GM20000 (cell line): ENCODE results near the gene C5orf46.

Experiments
- DNase-seq: peaks from one replicate; pipeline ENCODE4 v3.0.0; 2012; ENCODE audit warnings: low spot score
- CTCF ChIP-seq: IDR thresholded peaks from 2 replicates; pipeline ENCODE4 v1.5.1; 2012; ENCODE audit warnings: mild to moderate bottlenecking, control low read depth; ENCODE audit errors: extremely low read depth, missing control alignments

The C5orf46 gene

GRCh38 chr5:147893820-147894219, 12.5 kb downstream of the C5orf46 start:
- no peak for DNase-seq
- TF ChIP-seq CTCF = no peak

- DNase-seq = no peak
- TF ChIP-seq CTCF = no peak
Observed at GRCh38 chr5:147892696-147893296, 13.5 kb downstream of the C5orf46 start.

GRCh38 chr5:147887930-147888329, 18.4 kb downstream of the C5orf46 start:
- TF ChIP-seq CTCF = no peak
- DNase-seq = no peak

- no peak for DNase-seq
- no peak for TF ChIP-seq CTCF
Observed at GRCh38 chr5:147887026-147887627, 19.2 kb downstream of the C5orf46 start.

- no peak for DNase-seq
- TF ChIP-seq CTCF = no peak
Observed at GRCh38 chr5:147882586-147883313, 23.6 kb downstream of the C5orf46 start.

- DNase-seq = no peak
- no peak for TF ChIP-seq CTCF
Observed at GRCh38 chr5:147880487-147880886, 25.9 kb downstream of the C5orf46 start.

- no peak for DNase-seq
Observed at GRCh38 chr5:147879784-147880183, 26.6 kb downstream of the C5orf46 start.

More at GRCh38 chr5:147879784-147880183, 26.6 kb downstream of the C5orf46 start:
- TF ChIP-seq CTCF = no peak
